ENCODE results near the gene CHMP6.

- TF ChIP-seq CTCF (IDR thresholded peaks at IDR 0.05) (no peak), POLR2A (IDR thresholded peaks at IDR 0.05) (no peak), POLR2AphosphoS5 (IDR thresholded peaks at IDR 0.05) (no peak), EP300 (IDR thresholded peaks at IDR 0.05) (no peak)
Observed at GRCh38 chr17:80955078-80955477, 36.6 kb upstream of the CHMP6 start.
